ENCODE data around the gene ATRIP. TPM values are rescaled to one million over a fixed set of nuclear protein-coding genes. Genes with fewer than 3 reads are reported as not detected.
A peak's percentile ranks its signal among the peaks of the same experiment; 100 is the strongest.

ATRIP gene
- total RNA-seq, 1 experiment from 2014 or later, result 16.1 TPM

- no peaks in the 10 kb centered on the region for H3K9me2 ChIP-seq (replicated peaks; ENCODE audit: low read length)
- no peak overlapping the region for H3K4me2 ChIP-seq (ENCODE audit: low read length)
- H3K27ac ChIP-seq (ENCODE audit: low read length), result no peak overlapping the region
- no peaks in the 10 kb centered on the region for H4K20me1 ChIP-seq (ENCODE audit: low read length)
- CTCF ChIA-PET, result no interaction called here
- peaks cover 24% of the 10 kb centered on the region for H3K4me1 ChIP-seq (ENCODE audit: insufficient read depth, low read length)
- H3K9ac ChIP-seq (ENCODE audit: low read length), result no peak overlapping the region
- peaks cover 19% of the 10 kb centered on the region for H3K79me2 ChIP-seq (ENCODE audit: low read length)
- no peaks in the 10 kb centered on the region for H3K36me3 ChIP-seq (ENCODE audit: low read depth, low read length)
- H3K27me3 ChIP-seq (ENCODE audit: low read length), result no peaks in the 10 kb centered on the region
- ATAC-seq, result no peak
- H2AFZ ChIP-seq (ENCODE audit: low read length), result no peak overlapping the region
- POLR2A ChIA-PET (ENCODE audit: unreplicated experiment), result interaction anchor here (0.5 kb wide), 1 partner anchor 20 kb away, joined by 3 read pairs; no protein-coding TSS in a partner anchor
- no peaks in the 10 kb centered on the region for H3F3A ChIP-seq (ENCODE audit: low read length, unreplicated experiment)
- DNase-seq, result no peak
- intact Hi-C loops (cut with micrococcal nuclease), result no loop called here
- H3K9me3 ChIP-seq (ENCODE audit: low read length), result no peaks in the 10 kb centered on the region
- no TSS peak for BruUV-seq (replicated peaks)
- no peak overlapping the region for H3K4me3 ChIP-seq (ENCODE audit: low read length)
- no peak for TF ChIP-seq EZH2 (IDR thresholded peaks at IDR 0.05; ENCODE audit: low read length, unreplicated experiment)
- no peak for TF ChIP-seq EZH2phosphoT487 (IDR thresholded peaks at IDR 0.05; ENCODE audit: borderline replicate concordance, low read length)
- TF ChIP-seq CTCF (conservative IDR thresholded peaks at IDR 0.05; ENCODE audit: low read depth, low read length), result no peak
These were observed 21.2 kb upstream of the ATRIP start for GRCh38 chr3:48425281-48425812.

DNA sequence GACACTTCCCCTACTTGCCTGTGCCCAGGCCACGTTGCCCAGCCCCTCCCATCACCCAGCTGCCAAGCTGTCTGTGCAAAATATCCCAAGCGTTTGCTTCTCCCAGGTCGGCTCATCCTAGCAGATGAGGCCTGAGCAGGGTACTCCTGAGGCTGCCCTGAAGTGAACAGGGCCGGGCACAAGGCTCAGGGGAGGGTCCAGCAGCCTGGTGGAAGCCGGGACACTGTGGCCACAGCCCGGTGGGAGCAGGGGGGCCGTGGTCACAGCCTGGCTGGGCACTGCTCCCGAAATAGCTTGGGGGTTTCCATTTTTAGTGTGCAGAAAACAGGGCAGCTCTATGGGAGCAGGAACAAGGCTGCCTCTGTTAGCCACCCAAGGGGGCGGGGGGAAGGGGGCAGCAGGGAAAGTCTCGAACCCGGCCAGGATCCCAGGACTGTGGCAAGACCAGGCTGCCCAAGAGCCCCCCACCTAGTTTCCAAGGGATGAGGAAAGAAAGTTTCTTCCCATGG lies 20.1 kb upstream of the ATRIP start:
- intact Hi-C loops (cut with micrococcal nuclease), result no loop called here
- H3K27me3 ChIP-seq (ENCODE audit: low read length), result no peaks in the 10 kb centered on the region
- no peak overlapping the region for H3K27ac ChIP-seq (ENCODE audit: low read length)
- CTCF ChIA-PET, result interaction anchor here (1.1 kb wide), 1 partner anchor 10 kb away, joined by 5 read pairs; no protein-coding TSS in a partner anchor
- no peak overlapping the region for H3K4me2 ChIP-seq (ENCODE audit: low read length)
- H3K4me3 ChIP-seq (ENCODE audit: low read length), result no peak overlapping the region
- DNase-seq, result no peak
- BruUV-seq (replicated peaks), result no TSS peak
- H3K9ac ChIP-seq (ENCODE audit: low read length), result no peak overlapping the region
- H3K4me1 ChIP-seq (ENCODE audit: insufficient read depth, low read length), result peaks cover 25% of the 10 kb centered on the region
- H3K36me3 ChIP-seq (ENCODE audit: low read depth, low read length), result no peaks in the 10 kb centered on the region
- POLR2A ChIA-PET (ENCODE audit: unreplicated experiment), result no interaction called here
- no peaks in the 10 kb centered on the region for H3K9me3 ChIP-seq (ENCODE audit: low read length)
- H2AFZ ChIP-seq (ENCODE audit: low read length), result no peak overlapping the region
- no peak for ATAC-seq
- no peaks in the 10 kb centered on the region for H3F3A ChIP-seq (ENCODE audit: low read length, unreplicated experiment)
- peaks cover 19% of the 10 kb centered on the region for H3K79me2 ChIP-seq (ENCODE audit: low read length)
- no peaks in the 10 kb centered on the region for H3K9me2 ChIP-seq (replicated peaks; ENCODE audit: low read length)
- H4K20me1 ChIP-seq (ENCODE audit: low read length), result no peaks in the 10 kb centered on the region
- TF ChIP-seq CTCF (conservative IDR thresholded peaks at IDR 0.05; ENCODE audit: low read depth, low read length) (no peak), EZH2 (IDR thresholded peaks at IDR 0.05; ENCODE audit: low read length, unreplicated experiment) (no peak), EZH2phosphoT487 (IDR thresholded peaks at IDR 0.05; ENCODE audit: borderline replicate concordance, low read length) (no peak)

GRCh38 chr3:48426944-48427629 lies 19.4 kb upstream of the ATRIP start:
- Histone ChIP-seq H3F3A (ENCODE audit: low read length, unreplicated experiment) (no peaks in the 10 kb centered on the region), H3K79me2 (ENCODE audit: low read length) (peaks cover 19% of the 10 kb centered on the region), H3K9me3 (ENCODE audit: low read length) (no peaks in the 10 kb centered on the region), H3K4me3 (ENCODE audit: low read length) (no peak overlapping the region), H3K9ac (ENCODE audit: low read length) (no peak overlapping the region), H3K27ac (ENCODE audit: low read length) (no peak overlapping the region), H3K9me2 (replicated peaks; ENCODE audit: low read length) (no peaks in the 10 kb centered on the region), H3K27me3 (ENCODE audit: low read length) (no peaks in the 10 kb centered on the region), H3K36me3 (ENCODE audit: low read depth, low read length) (no peaks in the 10 kb centered on the region; the same call in 1 of the 2 replicates), H4K20me1 (ENCODE audit: low read length) (no peaks in the 10 kb centered on the region), H3K4me2 (ENCODE audit: low read length) (0 out of 2 replicates have a peak overlapping the region, but pooled peaks have one; percentile 15), H3K4me1 (ENCODE audit: insufficient read depth, low read length) (peaks cover 25% of the 10 kb centered on the region), H2AFZ (ENCODE audit: low read length) (no peak overlapping the region)
- no peak for DNase-seq
- intact Hi-C loops (cut with micrococcal nuclease), result no loop called here
- TF ChIP-seq CTCF (conservative IDR thresholded peaks at IDR 0.05; ENCODE audit: low read depth, low read length), result no peak
- TF ChIP-seq EZH2phosphoT487 (IDR thresholded peaks at IDR 0.05; ENCODE audit: borderline replicate concordance, low read length), result no peak
- no peak for TF ChIP-seq EZH2 (IDR thresholded peaks at IDR 0.05; ENCODE audit: low read length, unreplicated experiment)
- POLR2A ChIA-PET (ENCODE audit: unreplicated experiment), result no interaction called here
- ATAC-seq, result no peak
- no TSS peak for BruUV-seq (replicated peaks)
- CTCF ChIA-PET, result interaction anchor here (1.1 kb wide), 1 partner anchor 9 kb away, joined by 5 read pairs; no protein-coding TSS in a partner anchor

Data from PC-3 (cell line).